HG02610 (cell line): Measurements from ENCODE around the gene ACTA2.
A peak's percentile ranks its signal among the peaks of the same experiment; 100 is the strongest.

Experiments used
- ATAC-seq: cut with Tn5 transposase; IDR thresholded peaks from one replicate; pipeline ENCODE4 v1.9.1; 2021; ENCODE audit warnings: mild to moderate bottlenecking, moderate library complexity; ENCODE audit not compliant: unreplicated experiment

The ACTA2 gene

DNA sequence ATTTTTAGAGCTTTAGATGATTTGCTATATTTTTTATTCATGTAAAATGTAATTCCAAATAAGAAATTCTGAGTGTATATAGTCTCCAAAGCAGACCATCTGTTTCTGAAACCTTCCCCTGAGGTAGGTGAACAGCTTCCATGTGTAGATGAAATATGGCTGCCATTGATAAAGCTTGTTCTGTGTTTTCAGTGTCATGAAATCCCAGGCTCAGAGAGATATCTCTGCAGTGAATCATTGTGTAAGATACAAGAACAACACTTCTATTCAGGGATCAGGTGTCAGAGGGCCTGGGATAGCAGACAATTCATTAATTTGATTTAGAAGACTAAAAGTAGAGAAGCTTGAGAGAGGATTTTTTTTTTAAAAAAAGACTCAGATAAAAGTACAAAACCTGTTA, 29.1 kb downstream of the ACTA2 start:
- ATAC-seq, result no peak

DNA sequence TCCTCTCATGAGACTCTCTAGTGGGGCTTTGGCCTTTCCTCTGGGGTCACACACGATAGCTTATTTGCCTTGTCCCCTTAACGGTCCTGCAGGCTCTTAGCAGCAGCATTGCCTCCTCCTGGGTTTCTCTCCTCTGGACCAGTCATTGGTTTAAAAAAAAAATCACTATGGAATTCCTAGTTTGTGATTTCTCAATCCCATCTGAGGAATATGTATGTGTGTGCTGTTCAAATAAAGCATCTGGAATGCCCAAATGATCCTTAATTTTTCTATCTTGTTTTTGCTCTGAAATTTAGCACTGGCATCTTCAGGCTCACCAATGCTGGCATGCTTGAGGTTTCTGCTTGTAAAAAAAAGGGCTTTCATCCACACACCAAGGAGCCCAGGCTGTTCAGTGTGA, 30.5 kb downstream of the ACTA2 start:
- no peak for ATAC-seq

GRCh38 chr10:88920986-88921593, 31.5 kb downstream of the ACTA2 start:
- no peak for ATAC-seq

DNA sequence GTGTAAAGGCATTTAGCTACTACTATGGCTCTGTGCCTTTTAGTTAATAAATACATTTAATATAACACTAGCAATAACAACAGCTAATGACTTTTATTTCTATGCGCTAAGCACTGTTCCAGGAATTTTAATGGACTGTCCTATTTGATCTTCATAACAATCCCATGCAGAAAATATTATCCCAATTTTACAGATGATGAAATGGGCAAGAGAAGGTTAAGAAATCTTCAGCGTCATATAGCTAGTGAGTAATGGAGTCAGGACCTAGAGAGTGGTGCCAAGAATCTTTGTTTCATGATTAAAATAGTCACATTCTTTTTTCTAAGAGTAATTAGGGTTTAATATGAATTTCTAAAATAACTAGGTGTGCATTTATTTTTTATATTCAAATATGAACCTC, 32.4 kb downstream of the ACTA2 start:
- no peak for ATAC-seq

- no peak for ATAC-seq
These were observed 33.5 kb downstream of the ACTA2 start for GRCh38 chr10:88919041-88919440.

DNA sequence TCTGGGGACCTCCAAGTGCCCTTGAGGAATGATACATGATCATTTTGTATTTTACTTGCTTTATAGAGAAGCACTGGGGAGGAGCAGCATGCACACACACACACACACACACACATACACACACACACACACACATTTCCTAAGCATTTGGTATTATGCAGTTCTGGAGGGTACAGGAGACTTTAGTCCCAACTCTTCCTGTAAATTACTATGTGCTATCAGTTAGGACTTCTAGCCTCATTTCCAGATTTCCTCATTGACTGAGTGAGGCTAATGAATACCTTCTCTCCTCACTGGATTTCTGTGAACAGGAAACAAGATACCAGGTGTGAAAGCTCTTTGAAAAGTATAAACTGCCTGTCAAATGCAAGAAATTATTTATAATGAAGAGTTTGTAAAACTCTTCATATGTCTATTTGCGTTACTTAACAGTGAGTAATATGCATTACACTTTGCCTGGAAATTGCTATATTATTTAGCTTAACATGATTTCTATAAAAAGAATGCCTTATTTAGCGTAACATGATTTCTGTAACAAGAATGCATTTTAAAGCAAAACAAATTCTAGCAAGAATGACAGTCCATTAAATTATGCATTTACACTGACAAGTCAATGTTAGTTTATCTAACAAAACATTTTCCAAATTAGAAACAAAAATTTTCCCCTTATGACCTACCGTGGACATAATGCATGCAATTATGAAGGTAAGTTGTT, 34.2 kb downstream of the ACTA2 start:
- ATAC-seq, result no peak

DNA sequence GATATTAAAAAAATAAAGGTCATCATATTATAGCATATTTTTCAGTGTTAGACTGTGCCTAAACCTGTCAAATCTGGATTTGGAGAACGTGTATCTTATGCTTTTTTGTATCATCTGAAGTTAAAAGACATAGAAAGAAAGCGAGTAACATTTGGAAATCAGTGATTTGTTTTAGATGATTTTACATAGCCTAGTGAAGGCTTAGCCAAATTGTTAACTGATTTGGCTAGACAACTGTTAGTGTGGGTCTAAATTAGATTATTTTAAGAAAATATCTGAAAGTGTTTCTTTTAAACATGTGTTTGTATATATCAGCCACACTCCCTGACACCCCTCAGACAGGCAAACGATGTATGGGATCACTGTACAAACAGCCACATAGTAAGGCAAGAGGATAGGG, 35.6 kb downstream of the ACTA2 start:
- ATAC-seq, result no peak

GRCh38 chr10:88916231-88916630, 36.3 kb downstream of the ACTA2 start:
- ATAC-seq, result no peak

- no peak for ATAC-seq
These were observed 36.8 kb downstream of the ACTA2 start for GRCh38 chr10:88915781-88916180.

DNA sequence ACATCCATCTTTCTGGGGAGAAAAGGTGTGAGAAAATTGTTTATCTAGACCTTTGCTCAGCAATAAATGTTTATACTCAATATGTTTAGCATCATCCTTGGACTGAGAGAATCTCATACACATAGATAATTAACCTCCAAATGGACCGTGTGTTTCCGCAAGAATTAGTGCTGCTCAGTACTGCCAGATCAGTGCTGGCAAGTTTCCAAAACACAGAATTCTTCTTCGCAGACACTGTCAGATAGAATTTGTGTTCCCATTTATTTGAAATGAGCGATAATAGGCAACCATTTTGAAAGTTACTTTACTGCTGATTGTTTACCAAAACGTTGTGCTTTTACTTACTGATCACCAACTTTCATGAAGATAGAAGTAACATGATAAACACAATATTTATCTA, 38.8 kb downstream of the ACTA2 start:
- ATAC-seq, result no peak

GRCh38 chr10:88913127-88913526, 39.4 kb downstream of the ACTA2 start:
- no peak for ATAC-seq

GRCh38 chr10:88911851-88912250, 40.7 kb downstream of the ACTA2 start:
- ATAC-seq, result no peak

GRCh38 chr10:88911116-88911515, 41.5 kb downstream of the ACTA2 start:
- ATAC-seq, result no peak

GRCh38 chr10:88908194-88908593, 44.4 kb downstream of the ACTA2 start:
- ATAC-seq, result no peak

- no peak for ATAC-seq
These were observed 45.7 kb downstream of the ACTA2 start for GRCh38 chr10:88906921-88907320.

GRCh38 chr10:88903715-88904114, 48.9 kb downstream of the ACTA2 start:
- ATAC-seq, result no peak

DNA sequence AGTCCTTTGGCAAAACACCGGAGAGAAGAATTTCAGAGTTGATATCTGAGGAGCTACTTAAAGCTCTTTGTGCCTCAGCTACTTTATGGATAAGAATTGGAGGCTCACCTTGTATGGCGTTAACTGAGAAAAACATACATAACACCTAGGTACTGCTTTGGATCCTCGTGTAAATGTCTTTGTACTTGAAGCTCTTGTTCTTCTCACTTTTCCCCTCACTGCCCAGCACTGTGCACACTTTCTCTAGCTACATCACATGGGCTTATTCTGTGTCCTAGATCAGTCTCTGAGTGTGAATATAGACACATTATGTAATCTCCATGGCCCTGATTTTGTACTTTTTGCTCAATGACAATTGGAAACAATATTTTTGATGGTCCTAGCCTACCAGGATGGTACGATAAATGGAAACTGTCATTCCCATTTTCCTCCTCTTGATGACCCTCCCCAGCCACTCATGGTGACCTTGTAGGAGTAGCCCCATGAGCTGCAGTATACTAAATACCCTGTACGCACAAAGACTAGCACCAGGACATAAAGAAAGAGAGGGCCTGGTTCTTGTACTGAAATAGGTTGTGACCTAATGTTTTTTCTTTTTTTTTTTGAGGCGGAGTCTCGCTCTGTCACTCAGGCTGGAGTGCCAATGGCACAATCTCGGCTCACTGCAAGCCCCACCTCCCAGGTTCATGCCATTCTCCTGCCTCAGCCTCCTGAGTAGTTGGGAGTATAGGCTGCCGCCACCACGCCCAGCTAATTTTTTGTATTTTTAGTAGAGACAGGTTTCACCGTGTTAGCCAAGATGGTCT, 50.4 kb downstream of the ACTA2 start:
- peak; percentile 35 for ATAC-seq

- ATAC-seq, result peak; percentile 88
These were observed 51.2 kb downstream of the ACTA2 start for GRCh38 chr10:88901206-88901983.

GRCh38 chr10:88899886-88900285, 52.7 kb downstream of the ACTA2 start:
- ATAC-seq, result no peak

- no peak for ATAC-seq
These were observed 53.8 kb downstream of the ACTA2 start for GRCh38 chr10:88898727-88899126.
